MM.1S (cell line): ENCODE data around the gene ZSCAN5C.

Experiments
- EZH2 ChIP-seq: fragments of 300-600 bp; sonication (generic); optimal IDR thresholded peaks from 2 replicates; pipeline ENCODE3; 2017; ENCODE audit warnings: low read depth, mild to moderate bottlenecking, antibody characterized with exemption, low read length, mixed read lengths
- TF ChIP-seq, protein P1 (sequence below): fragments of 300-600 bp; sonication (generic); IDR thresholded peaks from 2 replicates; pipeline ENCODE4 v1.5.1; 2016; ENCODE audit warnings: antibody characterized with exemption, low read length, mixed read lengths

DNA sequence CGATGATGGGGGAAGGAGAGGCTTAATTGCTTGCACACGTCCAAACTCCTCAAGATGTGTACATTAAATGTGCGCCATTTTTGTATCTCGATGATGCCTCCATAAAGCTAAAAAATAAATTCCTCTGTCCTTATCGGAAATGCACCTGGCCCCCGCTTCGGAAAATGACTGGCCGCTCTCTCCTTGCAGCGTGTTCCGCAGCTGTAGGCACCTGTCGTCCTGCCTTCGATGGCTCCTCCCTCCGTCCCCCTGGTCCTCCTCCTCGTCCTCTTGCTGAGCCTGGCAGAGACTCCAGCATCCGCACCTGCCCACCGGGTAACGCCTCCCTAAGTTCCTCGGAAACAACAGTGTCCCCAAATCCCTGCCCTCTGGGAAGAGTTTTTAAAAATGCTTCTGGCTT lies 25.2 kb upstream of the ZSCAN5C start:
- TF ChIP-seq, protein P1, sequence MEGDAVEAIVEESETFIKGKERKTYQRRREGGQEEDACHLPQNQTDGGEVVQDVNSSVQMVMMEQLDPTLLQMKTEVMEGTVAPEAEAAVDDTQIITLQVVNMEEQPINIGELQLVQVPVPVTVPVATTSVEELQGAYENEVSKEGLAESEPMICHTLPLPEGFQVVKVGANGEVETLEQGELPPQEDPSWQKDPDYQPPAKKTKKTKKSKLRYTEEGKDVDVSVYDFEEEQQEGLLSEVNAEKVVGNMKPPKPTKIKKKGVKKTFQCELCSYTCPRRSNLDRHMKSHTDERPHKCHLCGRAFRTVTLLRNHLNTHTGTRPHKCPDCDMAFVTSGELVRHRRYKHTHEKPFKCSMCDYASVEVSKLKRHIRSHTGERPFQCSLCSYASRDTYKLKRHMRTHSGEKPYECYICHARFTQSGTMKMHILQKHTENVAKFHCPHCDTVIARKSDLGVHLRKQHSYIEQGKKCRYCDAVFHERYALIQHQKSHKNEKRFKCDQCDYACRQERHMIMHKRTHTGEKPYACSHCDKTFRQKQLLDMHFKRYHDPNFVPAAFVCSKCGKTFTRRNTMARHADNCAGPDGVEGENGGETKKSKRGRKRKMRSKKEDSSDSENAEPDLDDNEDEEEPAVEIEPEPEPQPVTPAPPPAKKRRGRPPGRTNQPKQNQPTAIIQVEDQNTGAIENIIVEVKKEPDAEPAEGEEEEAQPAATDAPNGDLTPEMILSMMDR = no peak
- no peak for TF ChIP-seq EZH2
